GM12891 (cell line): ENCODE measurements around the gene GOT1.

Source experiments
- PAX5 ChIP-seq: IDR thresholded peaks from 2 replicates; pipeline ENCODE4 v1.6.1; 2011; ENCODE audit warnings: low read length, moderate library complexity, mild to moderate bottlenecking; ENCODE audit not compliant: insufficient read depth, severe bottlenecking
- POLR2A ChIP-seq: IDR thresholded peaks from 2 replicates; pipeline ENCODE4 v1.6.1; 2011; ENCODE audit warnings: low read depth, low read length, control low read depth
- POLR2AphosphoS5 ChIP-seq: IDR thresholded peaks from 2 replicates; pipeline ENCODE4 v1.6.1; 2011; ENCODE audit warnings: low read depth, low read length, control low read depth
- SPI1 ChIP-seq: IDR thresholded peaks from 2 replicates; pipeline ENCODE4 v1.6.1; 2011; ENCODE audit warnings: low read depth, low read length, control low read depth
- TAF1 ChIP-seq: IDR thresholded peaks from 2 replicates; pipeline ENCODE4 v1.6.1; 2011; ENCODE audit warnings: low read depth, low read length, control low read depth

GRCh38 chr10:99450156-99450555, 19.7 kb upstream of the GOT1 start:
- TF ChIP-seq POLR2AphosphoS5 (no peak), POLR2A (no peak), TAF1 (no peak), PAX5 (no peak), SPI1 (no peak)
